Sciatic nerve (tissue), 2 donors: Measurements from ENCODE around the gene UNC93A. TPM values are rescaled to one million over a fixed set of nuclear protein-coding genes. Genes with fewer than 3 reads are reported as not detected.
"Not testable (repeated sequence)": the region's sequence is repeated elsewhere in the genome, so short reads cannot be mapped to it uniquely, and the experiment has no call there.

ENCODE experiments used
- ATAC-seq: fragments of 200-7000 bp; cut with Tn5 transposase; one replicate; pipeline ENCODE4 v1.9.1; 2020; ENCODE audit warnings: mild to moderate bottlenecking, moderate library complexity
- DNase-seq: peaks from one replicate; pipeline ENCODE4 v3.0.0-alpha.2; 2020; ENCODE audit warnings: low spot score
- intact Hi-C: fragments of 100-400 bp; cut with DNase I; formaldehyde crosslinking; loops from one replicate; pipeline ENCODE4 v1.14.2; 2022
- total RNA-seq: library from RNA; stranded (reverse); fragmentation: NEBNext Ultra II Directional; extraction: Animal tissue kit (Norgen Biotek cat#: 25700); gene quantifications from one replicate; pipeline ENCODE4 v1.2.1, GENCODE V29; 2021
- donor health status: DM: no; HTN: no; CAD: no.
- donor health status: DM: no; HTN: no; CAD: no.

Gene UNC93A
- total RNA-seq, 1 donor from 2014 or later: not detected

DNA sequence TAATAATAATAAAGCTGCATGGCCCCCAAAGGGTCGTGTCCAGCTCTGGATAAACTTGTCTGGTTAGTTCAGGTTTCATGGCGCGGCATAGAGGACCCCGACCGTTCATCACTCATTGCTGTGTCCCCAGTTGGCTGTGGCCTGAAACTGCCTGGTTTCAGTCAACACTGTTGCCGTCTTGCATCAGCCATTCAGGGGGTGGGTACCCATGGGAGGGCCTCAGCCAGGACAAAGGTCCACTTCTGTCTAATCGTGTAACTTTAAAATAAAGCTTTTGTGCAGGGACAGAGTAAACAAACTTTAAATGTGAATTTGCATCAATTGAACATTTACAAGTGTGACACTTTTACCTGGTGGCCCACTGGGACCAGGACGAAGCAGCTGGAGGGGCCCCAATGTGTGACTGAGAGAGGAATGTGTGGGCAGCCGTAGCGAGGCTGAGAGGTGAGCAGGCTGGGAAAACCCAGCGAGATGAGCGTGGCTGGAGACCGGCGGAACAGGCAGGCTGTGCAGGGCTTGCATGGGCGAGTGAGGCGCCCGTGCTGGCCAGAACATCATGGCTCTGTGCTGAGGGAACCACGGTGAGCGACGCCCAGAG is 22.3 kb upstream of the UNC93A start:
- intact Hi-C loops: no loop called here
- ATAC-seq (no peak), DNase-seq (no peak)

DNA sequence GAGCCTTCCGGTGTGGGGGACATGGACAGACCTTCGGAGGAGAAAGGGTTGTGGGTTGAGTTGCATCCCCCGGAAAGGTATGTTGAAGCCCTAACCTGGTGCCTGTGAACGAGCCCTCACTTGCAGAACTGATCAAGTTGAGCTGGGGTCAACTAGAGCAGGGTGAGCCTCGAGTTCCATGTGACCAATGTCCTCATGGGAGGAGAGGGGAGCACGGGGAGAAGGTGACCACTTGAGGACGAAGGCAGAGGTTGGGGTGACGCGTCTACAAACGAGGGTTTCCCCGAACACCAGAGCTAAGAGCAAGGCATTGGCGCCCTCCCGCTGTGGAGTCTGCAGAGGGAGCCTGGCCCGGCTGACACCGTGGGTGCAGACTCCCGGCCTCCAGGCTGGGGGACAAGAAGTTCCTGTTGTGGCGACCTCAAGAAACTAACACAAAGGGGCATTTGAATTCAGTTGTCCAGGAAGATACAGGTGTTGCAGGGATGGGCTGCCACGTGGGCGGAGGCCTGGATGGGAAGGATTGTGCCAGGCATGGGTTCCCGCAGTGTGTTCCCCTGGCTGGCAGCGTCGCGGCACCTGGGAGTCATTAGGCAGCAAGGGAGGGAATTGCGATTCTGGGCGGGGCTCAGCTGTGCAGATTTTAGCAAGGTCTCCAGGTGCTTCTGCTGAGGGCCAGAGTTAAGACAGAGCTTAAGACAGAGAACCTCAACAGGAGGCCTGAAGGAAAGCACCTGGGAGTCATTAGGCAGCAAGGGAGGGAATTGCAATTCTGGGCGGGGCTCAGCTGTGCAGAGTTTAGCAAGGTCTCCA is 20.4 kb upstream of the UNC93A start:
- ATAC-seq (peak; percentile 13), DNase-seq (no peak)
- intact Hi-C loops: no loop called here

GRCh38 chr6:167272151-167272550 is 19.0 kb upstream of the UNC93A start:
- ATAC-seq (no peak), DNase-seq (no peak)
- intact Hi-C loops: no loop called here

DNA sequence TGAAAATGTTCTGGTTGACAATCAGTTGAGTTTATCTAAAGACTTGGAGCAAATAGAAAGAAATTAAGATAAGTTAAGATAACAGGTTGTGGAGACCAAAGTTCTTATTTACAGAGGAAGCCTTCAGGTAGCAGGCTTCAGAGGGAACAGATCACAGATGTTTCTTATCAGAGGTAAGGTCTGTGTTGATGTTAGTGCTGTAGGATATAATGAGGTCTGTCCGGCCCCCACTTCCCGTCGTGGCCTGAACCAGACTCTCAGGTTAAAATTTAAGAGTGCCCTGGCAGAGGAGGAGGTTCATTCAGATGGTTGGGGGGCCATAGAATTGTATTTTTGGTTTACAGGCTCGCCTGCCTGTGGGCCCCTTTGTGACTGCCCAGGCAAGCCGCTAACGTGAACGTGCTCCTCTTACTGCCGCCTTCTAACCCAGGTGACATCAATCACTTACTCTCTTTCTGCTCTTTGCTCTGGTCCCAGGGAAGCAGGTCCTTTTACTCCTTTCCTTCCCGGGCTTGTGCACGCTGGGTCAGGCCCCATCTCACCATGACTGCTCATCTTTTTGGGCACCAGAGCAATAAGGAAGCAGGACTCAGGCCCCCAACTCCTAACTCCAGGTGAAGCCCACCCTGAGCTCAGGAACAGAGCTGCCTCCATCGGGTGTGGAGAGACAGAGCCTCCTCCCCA is 18.3 kb upstream of the UNC93A start:
- intact Hi-C loops: no loop called here
- ATAC-seq (no peak), DNase-seq (no peak)

DNA sequence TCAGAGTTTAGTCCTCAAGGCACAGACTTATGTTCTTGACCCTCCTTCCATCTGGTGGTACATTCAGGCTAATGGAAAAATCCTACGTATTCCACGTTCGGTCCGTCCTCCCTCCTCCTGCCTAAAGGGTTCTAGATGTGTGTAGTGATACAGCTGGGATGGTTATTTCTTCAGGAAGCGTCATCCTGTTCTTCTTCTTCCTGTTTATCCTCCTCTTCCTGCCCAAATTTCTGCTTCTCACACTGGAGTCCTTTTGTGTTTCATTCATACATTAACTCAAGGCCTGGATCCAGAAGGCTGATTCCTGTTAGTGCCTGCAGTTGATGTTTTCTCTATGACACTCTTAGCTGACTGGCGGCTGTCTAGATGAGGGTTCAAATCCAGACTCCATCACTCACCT is 16.8 kb upstream of the UNC93A start:
- intact Hi-C loops: no loop called here
- DNase-seq: no peak
- ATAC-seq: no peak

GRCh38 chr6:167275001-167275400 is 16.1 kb upstream of the UNC93A start:
- DNase-seq (no peak), ATAC-seq (no peak)
- intact Hi-C loops: no loop called here

DNA sequence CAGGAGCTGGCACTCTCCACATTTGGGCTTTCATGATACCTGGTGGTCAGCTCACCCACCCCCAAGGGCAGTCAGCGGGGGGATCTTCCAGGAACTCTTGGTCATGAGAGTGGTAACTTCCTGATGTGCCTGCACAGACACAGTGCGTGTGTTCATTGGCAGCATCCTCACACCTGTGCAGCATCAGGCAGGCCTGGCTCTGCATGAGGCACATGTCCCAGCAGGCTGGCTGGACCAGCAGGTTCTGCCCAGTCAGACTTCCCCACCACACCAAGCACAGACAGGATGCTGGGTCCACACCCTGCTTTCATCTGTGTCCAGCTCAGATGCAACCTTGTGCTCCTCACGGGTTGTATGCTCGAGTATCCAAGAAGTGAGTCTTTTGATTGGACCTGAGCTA is 15.7 kb upstream of the UNC93A start:
- intact Hi-C loops: no loop called here
- DNase-seq (no peak), ATAC-seq (no peak)

DNA sequence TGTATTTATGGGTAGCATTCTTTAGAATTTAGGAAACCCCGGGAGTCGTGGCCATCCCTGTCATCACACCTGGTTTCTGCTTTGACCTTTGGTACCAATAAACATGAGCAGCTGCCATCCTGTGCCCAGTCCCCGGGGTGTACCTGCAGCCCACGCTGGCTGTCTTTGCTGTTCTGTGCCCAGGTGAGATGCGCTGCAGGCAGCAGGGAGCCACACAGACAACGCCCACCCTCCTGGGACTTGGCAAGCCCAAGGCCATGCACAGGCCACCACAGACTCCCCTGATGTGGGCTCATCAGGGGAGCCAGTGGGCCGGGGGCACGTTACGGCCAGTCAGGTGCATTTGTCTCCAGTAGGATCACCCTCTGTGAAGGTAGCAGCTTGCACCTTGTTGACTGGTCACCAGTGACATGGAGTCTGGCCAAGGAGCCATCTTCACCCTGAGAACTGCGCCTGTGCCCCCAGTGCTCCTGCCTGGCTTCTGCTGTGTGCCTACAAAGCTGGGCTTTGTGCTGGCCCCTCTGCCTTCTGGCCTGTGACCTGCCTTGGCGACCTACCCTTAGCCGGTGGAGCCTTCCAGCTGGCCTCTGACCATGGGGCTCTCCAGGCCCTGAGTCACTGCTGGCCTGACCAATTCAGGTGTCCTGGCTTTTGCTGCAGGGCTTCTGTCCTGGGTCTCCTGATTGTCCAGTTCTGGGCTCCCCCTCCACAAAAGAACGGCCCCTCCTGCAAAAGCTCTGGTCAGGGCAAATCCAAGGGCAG is 14.2 kb upstream of the UNC93A start:
- ATAC-seq: no peak
- intact Hi-C loops: no loop called here

DNA sequence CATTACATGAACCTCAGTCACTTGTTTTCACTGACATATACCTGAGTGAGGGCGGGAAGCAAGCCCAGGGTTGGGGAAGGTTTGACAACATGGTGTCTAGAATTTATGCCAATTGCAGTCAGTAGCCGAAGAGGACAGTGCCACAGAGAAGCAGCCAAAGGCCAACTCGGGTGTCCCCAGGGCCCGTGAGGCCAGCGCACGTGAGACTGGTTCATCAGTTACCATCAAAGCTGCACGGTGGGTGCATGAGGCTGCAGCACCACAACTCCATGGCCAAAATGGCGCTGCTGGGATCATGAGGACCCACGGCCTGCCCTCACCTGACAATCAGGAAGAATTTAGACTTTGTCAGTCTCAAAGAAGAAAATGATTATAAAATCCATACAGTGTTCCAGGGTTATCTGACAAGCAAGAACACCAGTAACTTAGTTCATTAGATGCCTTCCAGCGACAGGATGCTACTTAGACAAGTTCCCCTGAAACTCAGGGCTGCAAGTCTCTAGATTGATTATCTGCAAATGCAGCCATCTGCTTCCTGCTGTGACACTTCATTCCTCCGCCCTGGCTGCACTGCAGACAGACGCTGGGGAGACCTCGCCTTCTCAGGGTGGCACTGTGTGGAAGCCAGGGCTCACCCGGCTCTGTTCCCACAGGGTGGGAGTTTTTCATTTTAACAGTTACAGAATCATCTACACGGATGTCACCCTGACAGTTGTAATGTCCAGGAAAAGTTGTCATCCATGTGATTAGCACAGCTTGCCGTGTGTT is 12.8 kb upstream of the UNC93A start:
- DNase-seq, ATAC-seq, intact Hi-C loops: not testable (repeated sequence)

More for the DNA sequence above, 14.2 kb upstream of the UNC93A start:
- DNase-seq: no peak

DNA sequence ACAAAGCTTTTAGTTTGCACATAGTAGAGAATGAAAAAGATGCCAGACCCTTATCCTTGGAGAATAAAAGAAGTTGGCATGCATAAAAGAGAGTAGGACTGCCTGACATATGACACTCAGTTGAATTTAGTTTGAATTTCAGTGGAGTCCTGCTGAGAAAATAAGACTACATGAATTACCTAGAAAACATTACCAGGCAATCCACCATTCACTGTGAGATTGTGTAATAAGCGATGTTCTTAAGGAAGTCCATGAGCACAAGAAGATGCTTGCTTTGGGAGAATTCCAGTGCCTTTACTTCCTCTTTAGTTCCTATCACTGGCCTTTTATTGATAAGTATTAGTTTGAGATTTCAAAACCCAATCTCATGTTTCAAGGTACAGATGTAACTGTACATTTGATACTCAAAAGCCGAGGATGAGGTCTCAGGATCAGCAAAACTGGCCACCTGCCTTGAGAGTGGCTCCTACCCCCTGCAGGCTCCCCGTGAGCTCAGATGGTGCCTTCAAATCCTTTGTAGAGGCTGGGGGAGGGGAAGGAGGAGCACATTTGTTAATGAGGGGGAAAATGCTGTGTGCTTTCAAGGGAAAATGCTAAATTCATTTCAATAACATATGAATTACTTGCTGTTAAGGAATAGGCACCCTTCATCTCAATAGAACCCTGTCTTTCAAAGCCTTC is 11.2 kb upstream of the UNC93A start:
- DNase-seq: no peak
- intact Hi-C loops: no loop called here
- ATAC-seq: no peak

DNA sequence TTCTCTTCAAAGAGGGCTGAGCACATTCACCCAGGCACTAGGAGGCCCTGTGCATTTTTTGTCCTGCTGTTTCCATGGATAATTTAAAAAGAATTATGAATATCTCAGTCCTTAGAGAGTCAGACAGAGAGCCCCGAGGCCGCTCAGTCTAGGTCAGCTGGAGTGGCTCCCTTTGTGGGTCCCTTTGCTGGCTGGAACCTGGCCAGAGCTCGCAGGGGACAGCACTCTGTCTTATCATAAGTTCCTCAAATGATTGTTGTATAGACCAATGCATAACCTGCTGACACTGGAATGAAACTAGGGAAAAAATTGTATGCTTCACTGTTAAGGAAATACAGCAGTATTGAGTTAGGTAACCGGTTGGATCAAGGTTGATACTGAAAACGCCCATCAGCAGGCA is 10.6 kb upstream of the UNC93A start:
- DNase-seq, ATAC-seq, intact Hi-C loops: not testable (repeated sequence)

- ATAC-seq (no peak), DNase-seq (no peak)
- intact Hi-C loops: no loop called here
These were observed 8.9 kb upstream of the UNC93A start for GRCh38 chr6:167282165-167282564.

DNA sequence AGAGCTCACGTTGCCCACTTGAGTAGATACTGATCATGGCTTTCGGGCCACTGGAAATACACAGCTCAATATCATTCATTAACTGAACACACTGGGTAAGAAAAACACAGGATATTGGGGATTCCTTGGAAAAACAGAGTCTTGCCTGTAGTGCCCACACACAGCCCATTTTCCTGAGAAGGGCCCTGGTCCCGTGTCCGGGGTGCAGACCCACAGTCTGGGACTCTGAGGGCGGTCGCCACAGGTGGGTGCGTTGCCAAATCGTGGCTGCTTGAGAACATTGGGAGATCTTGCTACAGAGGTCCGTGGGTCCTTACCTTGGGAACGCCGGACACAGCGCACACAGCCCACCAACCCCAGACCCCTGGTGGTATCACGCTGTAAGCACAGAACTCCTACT is 6.5 kb upstream of the UNC93A start:
- DNase-seq, intact Hi-C loops, ATAC-seq: not testable (repeated sequence)

DNA sequence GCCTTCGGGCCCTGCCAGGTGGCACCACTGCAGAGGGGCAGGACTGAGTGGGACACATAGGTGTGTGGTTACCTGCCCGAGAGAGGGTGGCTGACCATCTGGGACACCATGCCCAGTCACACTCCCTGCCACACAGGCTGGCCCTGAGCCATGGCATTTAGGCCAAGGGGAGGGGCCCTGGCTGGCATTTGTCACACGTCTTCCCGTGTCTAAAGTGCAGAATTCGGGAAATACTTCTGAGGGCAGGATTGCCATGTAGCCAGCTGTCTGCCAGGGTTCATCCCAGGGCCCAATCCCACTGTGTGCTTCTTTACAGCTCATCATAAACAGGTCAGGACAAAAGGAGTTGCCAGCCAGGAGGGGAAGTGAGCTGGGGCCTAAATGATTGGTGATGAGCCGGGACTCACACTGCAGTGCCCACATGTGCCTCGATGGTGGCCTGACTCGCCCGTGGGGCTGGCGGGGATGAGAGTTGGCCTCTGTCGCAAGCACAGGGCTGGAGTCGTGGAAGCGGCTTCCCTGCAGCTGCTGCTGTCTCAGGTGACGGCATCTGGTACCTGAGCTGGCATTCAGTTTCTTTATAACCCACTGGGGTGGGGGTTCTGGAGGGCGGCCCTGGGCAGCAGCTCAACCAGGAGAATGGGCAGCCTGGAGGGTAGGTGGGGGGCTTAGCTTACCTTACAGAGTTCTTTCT is 5.9 kb upstream of the UNC93A start:
- intact Hi-C loops: no loop called here
- DNase-seq (no peak), ATAC-seq (no peak)

- intact Hi-C loops: no loop called here
- DNase-seq (no peak), ATAC-seq (no peak)
These were observed 3.5 kb upstream of the UNC93A start for GRCh38 chr6:167287513-167288048.

DNA sequence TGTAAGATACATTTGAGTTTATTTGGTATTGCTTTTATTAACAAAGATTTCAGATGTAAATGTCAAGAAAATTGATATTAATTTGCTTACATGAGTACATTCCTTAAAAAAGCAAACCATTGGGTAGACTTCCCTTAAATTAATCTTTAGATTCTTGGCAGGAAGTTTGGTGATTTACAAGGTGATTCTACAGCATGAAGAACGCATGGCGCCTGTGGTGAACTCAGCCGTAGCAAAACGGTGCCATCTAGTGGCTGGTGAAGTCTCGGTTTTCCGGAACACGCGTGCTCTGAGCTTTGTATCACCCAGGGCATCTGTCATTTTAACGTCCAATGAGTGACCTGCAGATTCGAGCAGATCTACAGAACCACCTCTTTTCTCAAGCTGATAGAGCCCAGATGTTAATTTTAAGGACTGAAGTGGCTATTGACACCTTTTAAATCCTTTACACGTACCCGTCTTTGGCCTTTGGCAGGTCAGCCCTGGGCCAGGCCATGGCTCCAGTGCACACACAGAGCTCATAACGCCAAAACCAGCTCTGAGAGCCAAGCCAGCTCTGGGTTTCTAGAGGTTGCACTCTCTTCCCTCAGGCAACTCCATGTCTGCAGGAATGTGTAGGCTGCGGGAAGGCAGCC is 2.4 kb upstream of the UNC93A start:
- intact Hi-C loops: not testable (repeated sequence)

DNA sequence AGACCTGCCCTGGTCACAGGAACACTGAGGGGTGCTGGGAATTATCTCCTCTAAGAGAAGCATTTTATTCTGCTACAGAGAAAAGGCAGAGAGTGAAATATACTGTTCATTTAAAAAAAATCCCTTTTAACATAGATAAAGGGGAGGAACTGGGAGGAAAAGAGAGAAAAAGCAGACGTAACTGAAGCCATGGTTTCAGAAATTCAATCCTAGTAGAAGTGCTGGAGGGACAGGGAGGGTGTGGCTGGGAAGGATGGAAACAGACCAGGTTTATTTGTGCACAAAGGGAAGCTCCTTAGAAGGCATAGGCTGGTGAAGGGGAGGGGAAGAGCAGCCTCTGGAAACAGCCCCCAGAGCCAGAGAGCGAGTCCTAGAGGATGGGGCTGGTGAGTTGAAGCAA is 1.8 kb upstream of the UNC93A start:
- ATAC-seq, DNase-seq, intact Hi-C loops: not testable (repeated sequence)

More for the DNA sequence above, 2.4 kb upstream of the UNC93A start:
- peak; percentile 86 for ATAC-seq
- DNase-seq: not testable (repeated sequence)
